Activated naive CD8-positive, alpha-beta T cell treated with anti-CD3 and anti-CD28 coated beads, Interleukin-2, amount 10 ng/mL, durations not matched to agents 7 days and 5 days (primary cell): ENCODE measurements around the gene FRMD8. TPM values are rescaled to one million over a fixed set of nuclear protein-coding genes. Genes with fewer than 3 reads are reported as not detected.

ENCODE experiments used
- ATAC-seq: fragments of 150-1000 bp; cut with Tn5 transposase; one replicate; pipeline ENCODE4 v1.10.0; 2021; ENCODE audit warnings: low read depth, moderate library complexity
- POLR2A ChIA-PET: fragments of 350-600 bp; sonication (Branson Sonifier 250); formaldehyde crosslinking; loops from one replicate; lab custom pipeline; 2021; ENCODE audit warnings: antibody characterized with exemption; lab: Charles Lee
- DNase-seq: peaks from one replicate; pipeline ENCODE4 v3.0.0; 2021
- H3K27ac Mint-ChIP-seq: one replicate; pipeline ENCODE4 v1.8.0; 2022; ENCODE audit warnings: mild to moderate bottlenecking, mixed read lengths
- H3K27me3 Mint-ChIP-seq: one replicate; pipeline ENCODE4 v1.8.0; 2022; ENCODE audit warnings: mild to moderate bottlenecking, moderate library complexity, mixed read lengths
- H3K36me3 Mint-ChIP-seq: one replicate; pipeline ENCODE4 v1.8.0; 2021; ENCODE audit warnings: mild to moderate bottlenecking, mixed read lengths
- H3K4me1 Mint-ChIP-seq: one replicate; pipeline ENCODE4 v1.8.0; 2021; ENCODE audit warnings: mixed read lengths
- H3K4me3 Mint-ChIP-seq: one replicate; pipeline ENCODE4 v1.8.0; 2022; ENCODE audit warnings: mild to moderate bottlenecking, moderate library complexity, mixed read lengths
- H3K9me3 Mint-ChIP-seq: one replicate; pipeline ENCODE4 v1.8.0; 2021; ENCODE audit warnings: mixed read lengths
- total RNA-seq, 2 experiments: library from RNA; stranded (reverse); gene quantifications; one replicate each; pipeline ENCODE4 v1.2.3, GENCODE V29; 2021

Gene FRMD8
- total RNA-seq, 2 experiments from 2014 or later: 51.5 to 55.4 TPM

DNA sequence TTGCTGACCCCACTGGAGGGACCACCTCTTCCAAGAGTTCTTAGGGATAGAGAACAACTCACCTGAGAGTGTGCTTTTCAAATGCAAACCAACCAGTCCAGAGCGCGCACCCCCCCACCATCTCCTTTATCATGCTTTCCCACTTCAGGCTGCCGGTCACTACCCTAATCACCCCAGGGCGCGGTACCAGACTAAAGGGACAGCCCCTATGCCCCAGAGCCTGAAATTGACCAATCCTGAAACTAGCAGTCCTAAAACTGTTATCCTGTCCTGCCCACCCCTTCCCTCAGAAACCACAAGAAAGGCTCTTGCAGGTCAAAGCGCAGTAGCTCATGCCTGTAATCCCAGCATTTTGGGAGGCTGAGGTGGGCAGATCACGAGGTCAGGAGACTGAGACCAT, 73.1 kb downstream of the FRMD8 start:
- peaks cover 13% of the 10 kb centered on the region for H3K36me3 Mint-ChIP-seq
- POLR2A ChIA-PET: interaction anchor here (0.9 to 1.6 kb wide), 3 partner anchors 36 to 71 kb away, joined by 3 read pairs; no protein-coding TSS in a partner anchor
- no peaks in the 10 kb centered on the region for H3K27me3 Mint-ChIP-seq
- no peaks in the 10 kb centered on the region for H3K9me3 Mint-ChIP-seq
- ATAC-seq (no peak), DNase-seq (no peak)
- H3K27ac Mint-ChIP-seq: no peak overlapping the region
- H3K4me1 Mint-ChIP-seq: peaks cover 17% of the 10 kb centered on the region
- H3K4me3 Mint-ChIP-seq: no peak overlapping the region

Other genes starting within 250 kb of the FRMD8 start
- not detected for gene SPDYC, start 216.4 kb upstream of the FRMD8 start, total RNA-seq
- gene CAPN1, start 204.7 kb upstream of the FRMD8 start, total RNA-seq: 100 to 1,000 TPM; 164 to 174 TPM
- 10 to 100 TPM; 57.3 to 62.2 TPM for gene POLA2, start 124.7 kb upstream of the FRMD8 start, total RNA-seq
- gene CDC42EP2, start 71.8 kb upstream of the FRMD8 start, total RNA-seq: 1 to 10 TPM in 1 of 2 experiments, under 1 TPM in 1; 0.51 to 1.7 TPM
- 10 to 100 TPM; 80.2 to 82.7 TPM for gene DPF2, start 52.8 kb upstream of the FRMD8 start, total RNA-seq
- gene TIGD3, start 31.9 kb upstream of the FRMD8 start, total RNA-seq: 1 to 10 TPM in 1 of 2 experiments, under 1 TPM in 1; 0.97 to 1.2 TPM
- gene SLC25A45, start 4.0 kb upstream of the FRMD8 start, total RNA-seq: 10 to 100 TPM; 25.5 to 29.6 TPM
- 100 to 1,000 TPM; 402 to 407 TPM for gene NEAT1, start 36.2 kb downstream of the FRMD8 start, total RNA-seq
- over 10,000 TPM; 13,719 to 14,448 TPM for gene MALAT1, start 112.4 kb downstream of the FRMD8 start, total RNA-seq
- 10 to 100 TPM; 74.2 to 74.9 TPM for gene SCYL1, start 138.4 kb downstream of the FRMD8 start, total RNA-seq
- gene LTBP3, start 171.7 kb downstream of the FRMD8 start, total RNA-seq: 100 to 1,000 TPM; 116 to 119 TPM
- gene ZNRD2, start 183.8 kb downstream of the FRMD8 start, total RNA-seq: 10 to 100 TPM; 27.2 to 30.0 TPM
- gene FAM89B, start 185.9 kb downstream of the FRMD8 start, total RNA-seq: 10 to 100 TPM; 40.9 to 44.1 TPM
- gene EHBP1L1, start 189.4 kb downstream of the FRMD8 start, total RNA-seq: 100 to 1,000 TPM; 118 to 120 TPM
- gene KCNK7, start 209.2 kb downstream of the FRMD8 start, total RNA-seq: 1 to 10 TPM in 1 of 2 experiments, under 1 TPM in 1; 0.96 to 1.0 TPM
- gene MAP3K11, start 227.6 kb downstream of the FRMD8 start, total RNA-seq: 10 to 100 TPM; 69.9 to 73.1 TPM
- gene PCNX3, start 229.1 kb downstream of the FRMD8 start, total RNA-seq: 10 to 100 TPM; 57.2 to 60.2 TPM